Measurements from ENCODE around the gene TP53RK. TPM values are rescaled to one million over a fixed set of nuclear protein-coding genes. Genes with fewer than 3 reads are reported as not detected.

The TP53RK gene
- total RNA-seq, 3 donors from 2014 or later, result 7.8 to 10.4 (median 8.2) TPM

- H3K9me3 ChIP-seq, result peaks cover 9% of the 10 kb centered on the region
- no peak overlapping the region for H3K4me3 ChIP-seq
- H3K36me3 ChIP-seq (ENCODE audit: low read depth), result no peaks in the 10 kb centered on the region
- intact Hi-C loops (cut with DNase I, micrococcal nuclease), result no loop called here
- no peaks in the 10 kb centered on the region for H3K4me1 ChIP-seq (ENCODE audit: low read depth)
- TF ChIP-seq CTCF (IDR thresholded peaks at IDR 0.05), result no peak
- DNase-seq, result no peak
- ATAC-seq, result no peak
Observed at GRCh38 chr20:46670585-46671584, 18.4 kb downstream of the TP53RK start.

GRCh38 chr20:46670228-46670584 lies 19.0 kb downstream of the TP53RK start:
- Histone ChIP-seq H3K36me3 (ENCODE audit: low read depth) (no peaks in the 10 kb centered on the region), H3K9me3 (peaks cover 9% of the 10 kb centered on the region), H3K4me1 (ENCODE audit: low read depth) (no peaks in the 10 kb centered on the region), H3K4me3 (no peak overlapping the region)
- TF ChIP-seq CTCF (IDR thresholded peaks at IDR 0.05), result no peak
- ATAC-seq (no peak), DNase-seq (no peak)
- intact Hi-C loops (cut with DNase I, micrococcal nuclease), result no loop called here

GRCh38 chr20:46666818-46667515 lies 22.3 kb downstream of the TP53RK start:
- TF ChIP-seq CTCF (IDR thresholded peaks at IDR 0.05), result no peak
- Histone ChIP-seq H3K4me3 (no peak overlapping the region), H3K4me1 (ENCODE audit: low read depth) (no peaks in the 10 kb centered on the region), H3K9me3 (peaks cover 9% of the 10 kb centered on the region), H3K36me3 (ENCODE audit: low read depth) (no peaks in the 10 kb centered on the region)
- ATAC-seq, result no peak
- intact Hi-C loops (cut with DNase I, micrococcal nuclease), result no loop called here
- no peak for DNase-seq

GRCh38 chr20:46666306-46666705 lies 22.9 kb downstream of the TP53RK start:
- TF ChIP-seq CTCF (IDR thresholded peaks at IDR 0.05), result no peak
- no peak for DNase-seq
- peaks cover 9% of the 10 kb centered on the region for H3K9me3 ChIP-seq
- H3K36me3 ChIP-seq (ENCODE audit: low read depth), result no peaks in the 10 kb centered on the region
- ATAC-seq, result no peak
- intact Hi-C loops (cut with DNase I, micrococcal nuclease), result no loop called here
- no peaks in the 10 kb centered on the region for H3K4me1 ChIP-seq (ENCODE audit: low read depth)
- H3K4me3 ChIP-seq, result no peak overlapping the region

- Histone ChIP-seq H3K9me3 (peaks cover 5% of the 10 kb centered on the region), H3K4me3 (no peak overlapping the region), H3K36me3 (ENCODE audit: low read depth) (no peaks in the 10 kb centered on the region), H3K4me1 (ENCODE audit: low read depth) (no peaks in the 10 kb centered on the region)
- ATAC-seq, result no peak
- DNase-seq, result no peak
- no peak for TF ChIP-seq CTCF (IDR thresholded peaks at IDR 0.05)
- intact Hi-C loops (cut with DNase I, micrococcal nuclease), result no loop called here
Observed at GRCh38 chr20:46665602-46666001, 23.6 kb downstream of the TP53RK start.

Data from mucosa of descending colon (tissue), 3 donors.